ENCODE results near the gene RPS6KB1.
A peak's percentile ranks its signal among the peaks of the same experiment; 100 is the strongest.
"Not testable (repeated sequence)": the region's sequence is repeated elsewhere in the genome, so short reads cannot be mapped to it uniquely, and the experiment has no call there.

RPS6KB1 gene

GRCh38 chr17:59940697-59941096 is 47.8 kb downstream of the RPS6KB1 start:
- DNase-seq (ENCODE audit: low read depth, low spot score) = not testable (repeated sequence)

GRCh38 chr17:59941131-59941530 is 48.2 kb downstream of the RPS6KB1 start:
- no peak for DNase-seq (ENCODE audit: low read depth, low spot score)

- not testable (repeated sequence) for DNase-seq (ENCODE audit: low read depth, low spot score)
Observed at GRCh38 chr17:59946433-59946832, 53.5 kb downstream of the RPS6KB1 start.

GRCh38 chr17:59947310-59947709 is 54.4 kb downstream of the RPS6KB1 start:
- not testable (repeated sequence) for DNase-seq (ENCODE audit: low read depth, low spot score)

- no peak for DNase-seq (ENCODE audit: low read depth, low spot score)
Observed at GRCh38 chr17:59950049-59950448, 57.1 kb downstream of the RPS6KB1 start.

GRCh38 chr17:59954856-59955255 is 61.9 kb downstream of the RPS6KB1 start:
- DNase-seq (ENCODE audit: low read depth, low spot score) = no peak

GRCh38 chr17:59959574-59959973 is 66.7 kb downstream of the RPS6KB1 start:
- DNase-seq (ENCODE audit: low read depth, low spot score) = not testable (repeated sequence)

GRCh38 chr17:59962739-59963318 is 69.9 kb downstream of the RPS6KB1 start:
- DNase-seq (ENCODE audit: low read depth, low spot score) = no peak

GRCh38 chr17:59963738-59964481 is 71.0 kb downstream of the RPS6KB1 start:
- DNase-seq (ENCODE audit: low read depth, low spot score) = no peak

GRCh38 chr17:59964482-59965328 is 71.8 kb downstream of the RPS6KB1 start, which contains the start of gene RNFT1:
Gene RNFT1, minus strand, starts transcription at chr17:59964740. Its CDS starts 77 bp downstream, at chr17:59964663.
- peak; percentile 48 for DNase-seq (ENCODE audit: low read depth, low spot score)

- not testable (repeated sequence) for DNase-seq (ENCODE audit: low read depth, low spot score)
Observed at GRCh38 chr17:59971771-59972170, 78.8 kb downstream of the RPS6KB1 start.

- no peak for DNase-seq (ENCODE audit: low read depth, low spot score)
Observed at GRCh38 chr17:59972778-59973177, 79.9 kb downstream of the RPS6KB1 start.

GRCh38 chr17:59973483-59973882 is 80.6 kb downstream of the RPS6KB1 start:
- not testable (repeated sequence) for DNase-seq (ENCODE audit: low read depth, low spot score)

- not testable (repeated sequence) for DNase-seq (ENCODE audit: low read depth, low spot score)
Observed at GRCh38 chr17:59975166-59975565, 82.2 kb downstream of the RPS6KB1 start.

- not testable (repeated sequence) for DNase-seq (ENCODE audit: low read depth, low spot score)
Observed at GRCh38 chr17:59996608-59997007, 103.7 kb downstream of the RPS6KB1 start.
